ENCODE results near the gene NPNT. TPM values are rescaled to one million over a fixed set of nuclear protein-coding genes. Genes with fewer than 3 reads are reported as not detected.

NPNT gene
- total and polyA plus RNA-seq, 12 donors, result 1.3 to 61.1 (median 4.5) TPM

GRCh38 chr4:105895583-105896460 lies 551 bp downstream of the NPNT start:
- peak overlapping the region in 1 of 5 donors; percentile 29 for H3K27ac ChIP-seq
- intact Hi-C loops (cut with DNase I), result no loop called here
- peaks cover 6 to 16% of the 10 kb centered on the region in 2 donors for H3K4me1 ChIP-seq (replicated peaks in 1 of 2)
- peak overlapping the region in 1 of 4 donors; percentile 59 for H3K4me3 ChIP-seq
- WGBS, 4 donors, result 1 to 3% (median 2%) methylated on average over 26 to 84 of the region's 84 CpGs
- peaks cover 22% of the 10 kb centered on the region for H3K27me3 ChIP-seq
- TF ChIP-seq POLR2A (IDR thresholded peaks at IDR 0.05) (no peak), CTCF (IDR thresholded peaks at IDR 0.05) (no peak)
- no peaks in the 10 kb centered on the region for H3K9me3 ChIP-seq (replicated peaks in 1 of 3)
- no peaks in the 10 kb centered on the region for H3K36me3 ChIP-seq (replicated peaks in 1 of 2)
- DNase-seq, result peak in 3 of 7 donors; percentile 23 to 31 (median 30)

GRCh38 chr4:105896461-105896942 lies 1.2 kb downstream of the NPNT start:
- peaks cover 6 to 16% of the 10 kb centered on the region in 2 donors for H3K4me1 ChIP-seq (replicated peaks in 1 of 2)
- 5 to 13% (median 7%) methylated on average over 12 to 22 of the region's 22 CpGs for WGBS, 4 donors

DNA sequence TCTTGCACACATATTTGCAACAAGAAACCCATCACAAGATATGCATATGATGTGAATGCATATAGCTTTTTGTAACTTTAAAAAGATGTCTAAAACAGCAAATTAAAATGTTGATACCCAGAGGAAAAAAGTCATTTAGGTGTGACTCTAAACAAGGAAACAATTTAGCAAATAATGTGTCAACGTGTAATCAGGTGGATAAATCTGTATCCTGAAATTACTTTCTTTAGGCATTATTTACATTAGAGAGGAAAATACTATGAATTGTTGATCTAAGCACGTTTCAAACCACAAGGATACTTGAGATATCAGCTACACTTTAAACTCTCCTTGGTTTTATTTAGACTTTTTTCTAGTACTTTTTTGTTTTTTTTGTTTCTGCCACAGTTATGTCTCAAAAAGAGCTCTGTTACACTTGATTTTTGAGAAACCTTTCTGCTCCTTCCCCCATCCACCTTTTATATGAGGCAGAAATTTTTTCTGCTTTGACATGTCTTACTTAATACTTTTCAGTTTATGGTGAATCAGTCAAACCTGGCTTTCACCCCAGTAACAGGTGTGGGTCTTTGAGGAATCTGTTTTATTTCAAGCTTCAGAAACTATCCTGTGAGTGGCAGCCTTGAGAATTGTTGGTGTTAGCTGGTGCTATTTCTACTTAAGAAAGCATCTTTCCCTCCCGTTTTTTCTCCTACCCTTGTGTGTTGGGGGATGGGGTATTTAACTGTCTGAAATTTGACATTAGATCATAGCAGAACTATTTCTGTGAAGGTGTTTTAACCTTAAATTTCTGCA lies 1.9 kb downstream of the NPNT start:
- intact Hi-C loops (cut with DNase I), result no loop called here
- TF ChIP-seq POLR2A (IDR thresholded peaks at IDR 0.05) (no peak), CTCF (IDR thresholded peaks at IDR 0.05) (no peak)
- Histone ChIP-seq H3K36me3 (replicated peaks in 1 of 2) (no peaks in the 10 kb centered on the region), H3K4me1 (replicated peaks in 1 of 2) (peaks cover 6 to 16% of the 10 kb centered on the region in 2 donors), H3K27ac (no peak overlapping the region), H3K9me3 (replicated peaks in 1 of 3) (no peaks in the 10 kb centered on the region), H3K4me3 (no peak overlapping the region), H3K27me3 (peaks cover 22% of the 10 kb centered on the region)
- WGBS, 4 donors, result 37 to 51% (median 41%) methylated on average over 3 of the region's 3 CpGs
- DNase-seq, result no peak

More at GRCh38 chr4:105896461-105896942, 1.2 kb downstream of the NPNT start:
- H3K4me3 ChIP-seq, result peak overlapping the region in 1 of 4 donors; percentile 59
- intact Hi-C loops (cut with DNase I), result no loop called here
- no peak overlapping the region for H3K27ac ChIP-seq
- no peaks in the 10 kb centered on the region for H3K36me3 ChIP-seq (replicated peaks in 1 of 2)
- DNase-seq, result no peak
- no peaks in the 10 kb centered on the region for H3K9me3 ChIP-seq (replicated peaks in 1 of 3)
- TF ChIP-seq POLR2A (IDR thresholded peaks at IDR 0.05) (no peak), CTCF (IDR thresholded peaks at IDR 0.05) (no peak)
- peaks cover 22% of the 10 kb centered on the region for H3K27me3 ChIP-seq

DNA sequence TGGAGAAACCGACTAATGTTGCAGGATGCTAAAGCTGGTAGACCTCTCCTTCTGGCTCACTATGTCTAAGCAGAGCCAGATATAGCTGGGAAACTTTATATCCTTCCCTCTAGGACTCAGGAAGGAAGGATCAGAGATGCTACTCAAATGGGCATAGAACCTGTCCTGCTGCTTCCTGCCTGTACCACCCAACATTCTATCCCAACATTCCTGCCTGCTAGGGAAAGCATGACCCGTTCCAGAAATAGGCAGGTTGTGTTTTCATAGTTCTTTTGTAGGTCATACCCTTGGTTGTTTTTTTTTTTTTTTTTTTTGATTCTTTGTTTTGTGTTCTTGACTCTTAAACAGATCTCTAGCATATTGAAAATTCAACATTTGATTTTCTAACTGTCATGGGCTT lies 5.3 kb downstream of the NPNT start:
- Histone ChIP-seq H3K4me3 (no peak overlapping the region), H3K36me3 (replicated peaks in 1 of 2) (no peaks in the 10 kb centered on the region), H3K27ac (no peak overlapping the region), H3K27me3 (peaks cover 12% of the 10 kb centered on the region), H3K9me3 (replicated peaks in 1 of 3) (no peaks in the 10 kb centered on the region), H3K4me1 (replicated peaks in 1 of 2) (peaks cover 0 to 12% of the 10 kb centered on the region in 2 donors)
- WGBS, 4 donors, result 32 to 50% (median 47%) methylated on average over 2 of the region's 2 CpGs
- intact Hi-C loops (cut with DNase I), result no loop called here
- no peak for TF ChIP-seq CTCF (IDR thresholded peaks at IDR 0.05)
- TF ChIP-seq POLR2A (IDR thresholded peaks at IDR 0.05), result no peak
- no peak for DNase-seq

All from adrenal gland (tissue), 12 donors.